KG1 (cell line): ENCODE results near the gene UTF1.

Experiments used
- DNase-seq: peaks from one replicate; lab custom pipeline; 2025; lab: John Stamatoyannopoulos, UW

UTF1 gene

GRCh38 chr10:133196936-133197758 lies 32.9 kb upstream of the UTF1 start:
- DNase-seq = no peak

GRCh38 chr10:133197786-133198185 lies 32.2 kb upstream of the UTF1 start:
- no peak for DNase-seq

GRCh38 chr10:133198206-133198605 lies 31.8 kb upstream of the UTF1 start:
- no peak for DNase-seq

- no peak for DNase-seq
Measured at GRCh38 chr10:133198621-133199487, 31.2 kb upstream of the UTF1 start.

- no peak for DNase-seq
Measured at GRCh38 chr10:133199488-133199885, 30.5 kb upstream of the UTF1 start.

GRCh38 chr10:133199992-133200611 lies 29.9 kb upstream of the UTF1 start:
- no peak for DNase-seq

- no peak for DNase-seq
Measured at GRCh38 chr10:133200621-133201031, 29.4 kb upstream of the UTF1 start.

- DNase-seq = no peak
Measured at GRCh38 chr10:133201151-133201947, 28.7 kb upstream of the UTF1 start.

GRCh38 chr10:133201948-133202725 lies 27.9 kb upstream of the UTF1 start:
- DNase-seq = no peak

GRCh38 chr10:133202778-133203651 lies 27.0 kb upstream of the UTF1 start:
- DNase-seq = no peak

- no peak for DNase-seq
Measured at GRCh38 chr10:133203652-133204195, 26.3 kb upstream of the UTF1 start.

- no peak for DNase-seq
Measured at GRCh38 chr10:133204226-133205015, 25.6 kb upstream of the UTF1 start.

- DNase-seq = no peak
Measured at GRCh38 chr10:133205146-133205545, 24.9 kb upstream of the UTF1 start.

- DNase-seq = no peak
Measured at GRCh38 chr10:133206356-133207040, 23.5 kb upstream of the UTF1 start.

- no peak for DNase-seq
Measured at GRCh38 chr10:133207041-133207600, 22.9 kb upstream of the UTF1 start.

GRCh38 chr10:133207627-133208026 lies 22.4 kb upstream of the UTF1 start:
- no peak for DNase-seq

GRCh38 chr10:133208466-133208865 lies 21.6 kb upstream of the UTF1 start:
- DNase-seq = no peak

GRCh38 chr10:133209117-133209516 lies 20.9 kb upstream of the UTF1 start:
- no peak for DNase-seq
